HepG2 (cell line): ENCODE data around the gene ZNF320.

Experiments
- BRCA1 ChIP-seq: sonication (generic); formaldehyde crosslinking; IDR thresholded peaks from 2 replicates; pipeline ENCODE4 v1.4.0; 2020; ENCODE audit warnings: missing genetic modification reagents
- E2F5 ChIP-seq: sonication (generic); formaldehyde crosslinking; conservative IDR thresholded peaks from 2 replicates; pipeline ENCODE4 v1.4.0; 2020; ENCODE audit warnings: missing genetic modification reagents
- ESRRA ChIP-seq: sonication (generic); formaldehyde crosslinking; IDR thresholded peaks from 2 replicates; pipeline ENCODE4 v1.5.1; 2020; ENCODE audit warnings: mild to moderate bottlenecking, low read depth, missing genetic modification reagents
- EZH2 ChIP-seq: conservative IDR thresholded peaks from 2 replicates; pipeline ENCODE4 v1.6.1; 2012; ENCODE audit warnings: mild to moderate bottlenecking, low read depth, low read length, moderate library complexity
- KDM5A ChIP-seq: fragments of 200-600 bp; sonication (generic); IDR thresholded peaks from 2 replicates; pipeline ENCODE4 v1.7.0; 2018; ENCODE audit warnings: antibody characterized with exemption, mild to moderate bottlenecking, low read length, borderline replicate concordance
- MIER2 ChIP-seq: IDR thresholded peaks from 2 replicates; pipeline ENCODE4 v1.6.1; 2016; ENCODE audit warnings: missing biosample characterization, missing genetic modification reagents
- MTA1 ChIP-seq: sonication (generic); formaldehyde crosslinking; IDR thresholded peaks from 2 replicates; pipeline ENCODE4 v1.4.0; 2020; ENCODE audit warnings: missing genetic modification reagents, mild to moderate bottlenecking, borderline replicate concordance
- RNF2 ChIP-seq: fragments of 450-650 bp; conservative IDR thresholded peaks from 2 replicates; pipeline ENCODE4 v1.6.1; 2016; ENCODE audit warnings: low read depth
- ZBTB43 ChIP-seq: sonication (generic); formaldehyde crosslinking; conservative IDR thresholded peaks from 2 replicates; pipeline ENCODE4 v1.4.0; 2020; ENCODE audit warnings: missing genetic modification reagents
- ZHX1 ChIP-seq: sonication (generic); formaldehyde crosslinking; IDR thresholded peaks from 2 replicates; pipeline ENCODE4 v1.8.1; 2022; ENCODE audit warnings: low read depth, mild to moderate bottlenecking, missing genetic modification reagents
- ZNF136 ChIP-seq: sonication (generic); formaldehyde crosslinking; IDR thresholded peaks from 2 replicates; pipeline ENCODE4 v1.8.1; 2022; ENCODE audit warnings: low read depth, mild to moderate bottlenecking, moderate library complexity, missing genetic modification reagents
- ZNF264 ChIP-seq: sonication (generic); formaldehyde crosslinking; IDR thresholded peaks from 2 replicates; pipeline ENCODE4 v1.4.0; 2020; ENCODE audit warnings: missing genetic modification reagents
- ZNF672 ChIP-seq: sonication (generic); formaldehyde crosslinking; IDR thresholded peaks from 2 replicates; pipeline ENCODE4 v1.8.1; 2022; ENCODE audit warnings: missing genetic modification reagents

GRCh38 chr19:52945652-52946321 lies 48.4 kb upstream of the ZNF320 start:
- TF ChIP-seq ZBTB43 (CRISPR knock-in tag), result no peak
- no peak for TF ChIP-seq RNF2
- TF ChIP-seq ZNF672, result no peak
- no peak for TF ChIP-seq ZNF264
- TF ChIP-seq MIER2, result no peak
- no peak for TF ChIP-seq ZHX1 (CRISPR knock-in tag)
- TF ChIP-seq EZH2, result no peak
- no peak for TF ChIP-seq BRCA1 (CRISPR knock-in tag)
- TF ChIP-seq ZNF136 (CRISPR knock-in tag), result no peak
- TF ChIP-seq E2F5 (CRISPR knock-in tag), result no peak
- TF ChIP-seq KDM5A, result no peak
- no peak for TF ChIP-seq MTA1 (CRISPR knock-in tag)
- no peak for TF ChIP-seq ESRRA (CRISPR knock-in tag)
